Measurements from ENCODE around the gene DEFB132. TPM values are rescaled to one million over a fixed set of nuclear protein-coding genes. Genes with fewer than 3 reads are reported as not detected.

DEFB132 gene
- total and polyA plus RNA-seq, 2 of the 4 experiments (the other 2 are of a cell fraction): not detected

GRCh38 chr20:252801-253200, 4.7 kb upstream of the DEFB132 start:
- POLR2A ChIA-PET (ENCODE audit: unreplicated experiment): no interaction called here
- H2AK5ac ChIP-seq (ENCODE audit: low read depth, low read length): no peak overlapping the region
- DNase-seq: no peak
- no peaks in the 10 kb centered on the region for H3K9me3 ChIP-seq (ENCODE audit: control insufficient read depth, insufficient read depth, low read length)
- no peak for ATAC-seq (ENCODE audit: low read depth)
- H3K4me3 ChIP-seq (ENCODE audit: insufficient read depth, low read depth, low read length): no peak overlapping the region
- no peak overlapping the region for H4K5ac ChIP-seq (ENCODE audit: low read depth, low read length)
- H3K4me2 ChIP-seq (ENCODE audit: low read depth, low read length): no peak overlapping the region
- no peak overlapping the region for H2BK5ac ChIP-seq (ENCODE audit: low read depth, low read length, poor library complexity, severe bottlenecking)
- H3K27ac ChIP-seq (ENCODE audit: insufficient read depth, low read length): no peak overlapping the region
- H3K27me3 ChIP-seq (ENCODE audit: control insufficient read depth, insufficient read depth, low read length): peaks cover 13% of the 10 kb centered on the region
- in situ Hi-C loops (cut with MboI; ENCODE audit: low sequenced_read_pairs): no loop called here
- no peaks in the 10 kb centered on the region for H3K36me3 ChIP-seq (ENCODE audit: control insufficient read depth, insufficient read depth, low read length)
- no peak overlapping the region for H4K8ac ChIP-seq (ENCODE audit: low read depth in 2 of 2, low read length in 2 of 2)
- H3K23ac ChIP-seq (ENCODE audit: low read depth, low read length): no peak overlapping the region
- no peak overlapping the region for H3K56ac ChIP-seq (ENCODE audit: extremely low read depth, insufficient read depth, low read length)
- H3K9ac ChIP-seq (ENCODE audit: low read depth, low read length): no peak overlapping the region
- no peaks in the 10 kb centered on the region for H4K20me1 ChIP-seq (ENCODE audit: insufficient read depth, low read length)
- no TSS peak for BruUV-seq (replicated peaks)
- dilution Hi-C loops (cut with HindIII; ENCODE audit: low sequenced_read_pairs, unreplicated experiment): no loop called here
- intact Hi-C loops (cut with micrococcal nuclease): no loop called here
- H4K91ac ChIP-seq (ENCODE audit: insufficient read depth, low read depth, low read length): no peak overlapping the region
- TF ChIP-seq NFE2L2 (IDR thresholded peaks at IDR 0.05; ENCODE audit: low read depth, low read length) (no peak), SMC3 (IDR thresholded peaks at IDR 0.05; ENCODE audit: low read depth, low read length) (no peak), POLR2A (IDR thresholded peaks at IDR 0.05; ENCODE audit: low read depth, low read length) (no peak), RAD21 (IDR thresholded peaks at IDR 0.05; ENCODE audit: low read length) (no peak), MAFK (IDR thresholded peaks at IDR 0.05; ENCODE audit: low read depth, low read length) (no peak), FOS (IDR thresholded peaks at IDR 0.05; ENCODE audit: low read depth, low read length) (no peak), USF2 (IDR thresholded peaks at IDR 0.05; ENCODE audit: low read depth, low read length) (no peak), MXI1 (IDR thresholded peaks at IDR 0.05; ENCODE audit: borderline replicate concordance, low read depth, low read length) (no peak), CEBPB (IDR thresholded peaks at IDR 0.05; ENCODE audit: low read depth, low read length) (no peak)
- TF ChIP-seq, protein P1, sequence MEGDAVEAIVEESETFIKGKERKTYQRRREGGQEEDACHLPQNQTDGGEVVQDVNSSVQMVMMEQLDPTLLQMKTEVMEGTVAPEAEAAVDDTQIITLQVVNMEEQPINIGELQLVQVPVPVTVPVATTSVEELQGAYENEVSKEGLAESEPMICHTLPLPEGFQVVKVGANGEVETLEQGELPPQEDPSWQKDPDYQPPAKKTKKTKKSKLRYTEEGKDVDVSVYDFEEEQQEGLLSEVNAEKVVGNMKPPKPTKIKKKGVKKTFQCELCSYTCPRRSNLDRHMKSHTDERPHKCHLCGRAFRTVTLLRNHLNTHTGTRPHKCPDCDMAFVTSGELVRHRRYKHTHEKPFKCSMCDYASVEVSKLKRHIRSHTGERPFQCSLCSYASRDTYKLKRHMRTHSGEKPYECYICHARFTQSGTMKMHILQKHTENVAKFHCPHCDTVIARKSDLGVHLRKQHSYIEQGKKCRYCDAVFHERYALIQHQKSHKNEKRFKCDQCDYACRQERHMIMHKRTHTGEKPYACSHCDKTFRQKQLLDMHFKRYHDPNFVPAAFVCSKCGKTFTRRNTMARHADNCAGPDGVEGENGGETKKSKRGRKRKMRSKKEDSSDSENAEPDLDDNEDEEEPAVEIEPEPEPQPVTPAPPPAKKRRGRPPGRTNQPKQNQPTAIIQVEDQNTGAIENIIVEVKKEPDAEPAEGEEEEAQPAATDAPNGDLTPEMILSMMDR (conservative IDR thresholded peaks at IDR 0.05; ENCODE audit: low read depth, low read length): no peak
- CTCF ChIA-PET: no interaction called here
- no peaks in the 10 kb centered on the region for H3K9me1 ChIP-seq (ENCODE audit: insufficient read depth, low read length)
- H3K4ac ChIP-seq (ENCODE audit: low read depth, low read length): no peak overlapping the region
- no peak overlapping the region for H2AFZ ChIP-seq (replicated peaks; ENCODE audit: low read length, poor library complexity)
- no peak overlapping the region for H3K18ac ChIP-seq (ENCODE audit: low read depth, low read length)
- H3K79me1 ChIP-seq (ENCODE audit: low read depth in 1 of 2, low read length in 2 of 2): no peaks in the 10 kb centered on the region
- H2BK20ac ChIP-seq (ENCODE audit: low read depth, low read length): no peak overlapping the region
- WGBS, 2 experiments (ENCODE audit: extremely low coverage in 2 of 2, insufficient read length in 1 of 2): no CpG with 5 or more reads among the region's 2 CpGs
- H3K14ac ChIP-seq (replicated peaks; ENCODE audit: low read depth, low read length): no peak overlapping the region
- H3K4me1 ChIP-seq (ENCODE audit: control insufficient read depth, insufficient read depth, low read length): no peaks in the 10 kb centered on the region
- H2BK120ac ChIP-seq (ENCODE audit: low read depth, low read length): no peak overlapping the region
- H2BK15ac ChIP-seq (ENCODE audit: low read depth, low read length): no peak overlapping the region
- no peak overlapping the region for H2AK9ac ChIP-seq (replicated peaks; ENCODE audit: low read depth, low read length, poor library complexity)
